Neuronal stem cell (in vitro differentiated cells): ENCODE results near the gene ANAPC15.

Source experiments
- DNase-seq: peaks from one replicate; pipeline ENCODE4 v3.0.0-alpha.2; 2013; ENCODE audit warnings: low spot score
- H2AFZ ChIP-seq: one replicate; pipeline ENCODE4 v1.6.1; 2013; ENCODE audit warnings: mild to moderate bottlenecking, low read length, inconsistent platforms
- H2AK5ac ChIP-seq: 2 replicates; pipeline ENCODE4 v1.6.1; 2013; ENCODE audit warnings: low read depth, mild to moderate bottlenecking, inconsistent platforms, low read length, moderate library complexity, mixed read lengths
- H2BK120ac ChIP-seq: 2 replicates; pipeline ENCODE4 v1.6.1; 2013; ENCODE audit warnings: low read depth, mild to moderate bottlenecking, inconsistent platforms, low read length, moderate library complexity, mixed read lengths
- H2BK12ac ChIP-seq: one replicate; pipeline ENCODE4 v1.6.1; 2013; ENCODE audit warnings: low read length, inconsistent platforms
- H2BK15ac ChIP-seq: 2 replicates; pipeline ENCODE4 v1.6.1; 2013; ENCODE audit warnings: mild to moderate bottlenecking, low read length, inconsistent platforms, mixed read lengths
- H2BK5ac ChIP-seq: one replicate; pipeline ENCODE4 v1.6.1; 2013; ENCODE audit warnings: inconsistent platforms, mild to moderate bottlenecking, low read length, moderate library complexity
- H3K14ac ChIP-seq: one replicate; pipeline ENCODE4 v1.6.1; 2013; ENCODE audit warnings: low read length, inconsistent platforms
- H3K18ac ChIP-seq: 2 replicates; pipeline ENCODE4 v1.6.1; 2013; ENCODE audit warnings: low read length, inconsistent platforms
- H3K23ac ChIP-seq: 2 replicates; pipeline ENCODE4 v1.6.1; 2013; ENCODE audit warnings: low read depth, mild to moderate bottlenecking, mixed read lengths, low read length, inconsistent platforms; ENCODE audit not compliant: poor library complexity
- H3K27ac ChIP-seq: replicated peaks from 3 replicates; pipeline ENCODE4 v1.5.1; 2013; ENCODE audit warnings: low read length, inconsistent platforms
- H3K27me3 ChIP-seq, 3 experiments: 2 replicates each; pipeline ENCODE4 v1.6.1; 2013; ENCODE audit warnings: low read length in 3 of 3, mild to moderate bottlenecking in 2 of 3, inconsistent platforms in 1 of 3, low read depth in 1 of 3, mixed read lengths in 1 of 3, moderate library complexity in 1 of 3; ENCODE audit not compliant: control insufficient read depth in 3 of 3, insufficient read depth in 3 of 3
- H3K36me3 ChIP-seq, 2 donors: replicated peaks in 1 of 2; 2 replicates each; pipeline ENCODE4 v1.6.1; 2013; ENCODE audit warnings: low read length in 2 of 2; ENCODE audit not compliant: control insufficient read depth in 2 of 2, insufficient read depth in 2 of 2
- H3K4ac ChIP-seq: 2 replicates; pipeline ENCODE4 v1.6.1; 2013; ENCODE audit warnings: inconsistent platforms, mild to moderate bottlenecking, low read length, moderate library complexity
- H3K4me1 ChIP-seq, 2 donors: 1 replicate in 1 of 2; 2 replicates in 1 of 2; pipeline ENCODE4 v1.6.1; 2013; ENCODE audit warnings: low read length in 2 of 2, low read depth in 1 of 2; ENCODE audit not compliant: control insufficient read depth in 2 of 2, insufficient read depth in 1 of 2
- H3K4me2 ChIP-seq: one replicate; pipeline ENCODE4 v1.6.1; 2013; ENCODE audit warnings: mild to moderate bottlenecking, low read length, inconsistent platforms; ENCODE audit not compliant: insufficient read depth, poor library complexity, severe bottlenecking
- H3K4me3 ChIP-seq, 2 donors: 2 replicates each; pipeline ENCODE4 v1.5.1; 2013; ENCODE audit warnings: low read length in 2 of 2, mild to moderate bottlenecking in 2 of 2, inconsistent platforms in 1 of 2, moderate library complexity in 1 of 2
- H3K79me1 ChIP-seq: one replicate; pipeline ENCODE4 v1.6.1; 2013; ENCODE audit warnings: low read depth, mild to moderate bottlenecking, inconsistent platforms, low read length, moderate library complexity
- H3K9ac ChIP-seq: one replicate; pipeline ENCODE4 v1.6.1; 2013; ENCODE audit warnings: mild to moderate bottlenecking, low read depth, low read length, inconsistent platforms; ENCODE audit not compliant: poor library complexity
- H3K9me3 ChIP-seq, 2 donors: replicated peaks in 1 of 2; 2 replicates each; pipeline versions ENCODE3 to v1.6.1; 2013; ENCODE audit warnings: low read length in 2 of 2, mild to moderate bottlenecking in 2 of 2, inconsistent platforms in 1 of 2, low read depth in 1 of 2, mixed read lengths in 1 of 2, moderate library complexity in 1 of 2; ENCODE audit not compliant: control insufficient read depth in 2 of 2, insufficient read depth in 1 of 2
- H4K8ac ChIP-seq: one replicate; pipeline ENCODE4 v1.6.1; 2013; ENCODE audit warnings: low read depth, mild to moderate bottlenecking, inconsistent platforms, low read length, moderate library complexity
- H4K91ac ChIP-seq: one replicate; pipeline ENCODE4 v1.6.1; 2013; ENCODE audit warnings: low read length, low read depth, mild to moderate bottlenecking, inconsistent platforms; ENCODE audit not compliant: poor library complexity
- WGBS, 2 donors: extraction: QIAGEN DNeasy Blood & Tissue Kit; methylation state at CpG; one replicate each; pipeline ENCODE4 v1.1.7; 2013; ENCODE audit warnings: missing lambda C conversion rate in 2 of 2, mixed read lengths in 1 of 2; ENCODE audit not compliant: insufficient read length in 2 of 2, insufficient replicate concordance in 1 of 2; ENCODE audit errors: extremely low coverage in 2 of 2; 5-methylcytosine and 5-hydroxymethylcytosine counted together

ANAPC15 gene

DNA sequence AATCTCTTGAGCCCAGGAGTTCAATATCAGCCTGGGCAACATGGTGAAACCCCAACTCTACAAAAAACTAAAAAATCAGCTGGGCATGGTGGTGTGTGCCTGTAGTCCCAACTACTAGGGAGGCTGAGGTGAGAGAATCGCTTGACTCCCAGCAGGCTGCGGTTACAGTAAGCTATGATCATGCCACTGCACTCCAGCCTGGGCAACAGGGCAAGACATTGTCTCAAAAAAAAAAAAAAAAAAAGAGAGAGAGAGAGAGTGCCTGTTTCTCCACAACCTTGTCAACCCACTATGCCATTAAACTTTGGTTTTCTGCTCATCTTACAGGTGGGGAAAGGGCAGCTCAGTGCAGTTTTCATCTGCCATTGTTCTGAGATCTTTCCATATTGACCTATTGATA, 28.2 kb upstream of the ANAPC15 start:
- WGBS, 2 donors = no CpG with 5 or more reads among the region's 2 CpGs
- H3K79me1 ChIP-seq = no peaks in the 10 kb centered on the region

DNA sequence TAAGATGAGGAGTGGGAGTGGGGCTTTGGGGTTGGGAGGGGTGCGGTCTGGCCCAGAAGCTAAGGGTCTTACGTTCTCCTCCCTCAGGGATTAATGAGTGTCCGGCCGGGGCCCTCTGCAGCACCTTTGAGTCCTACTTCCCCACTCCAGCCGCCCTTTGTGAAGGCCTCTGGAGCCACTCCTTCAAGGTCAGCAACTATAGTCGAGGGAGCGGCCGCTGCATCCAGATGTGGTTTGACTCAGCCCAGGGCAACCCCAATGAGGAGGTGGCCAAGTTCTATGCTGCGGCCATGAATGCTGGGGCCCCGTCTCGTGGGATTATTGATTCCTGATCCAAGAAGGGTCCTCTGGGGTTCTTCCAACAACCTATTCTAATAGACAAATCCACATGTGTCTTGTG, 27.0 kb upstream of the ANAPC15 start:
- H4K8ac ChIP-seq = no peak overlapping the region
- no peak overlapping the region for H2AFZ ChIP-seq
- no peak overlapping the region for H3K4ac ChIP-seq
- no peak overlapping the region for H3K4me3 ChIP-seq
- H3K4me2 ChIP-seq = no peak overlapping the region
- peaks cover 2% of the 10 kb centered on the region for H3K79me1 ChIP-seq
- H3K4me1 ChIP-seq = no peaks in the 10 kb centered on the region
- no peak overlapping the region for H2BK5ac ChIP-seq
- no peaks in the 10 kb centered on the region for H3K36me3 ChIP-seq
- no peak overlapping the region for H2BK12ac ChIP-seq
- H3K9ac ChIP-seq = no peak overlapping the region
- H3K27ac ChIP-seq = no peak overlapping the region
- H3K27me3 ChIP-seq = peaks cover 0 to 7% (median 2%) of the 10 kb centered on the region in 3 experiments
- DNase-seq = no peak
- H2BK120ac ChIP-seq = no peak overlapping the region
- H3K23ac ChIP-seq = no peak overlapping the region
- H3K9me3 ChIP-seq = no peaks in the 10 kb centered on the region
- H2AK5ac ChIP-seq = no peak overlapping the region
- H2BK15ac ChIP-seq = no peak overlapping the region
- no peak overlapping the region for H3K14ac ChIP-seq
- H3K18ac ChIP-seq = no peak overlapping the region
- H4K91ac ChIP-seq = no peak overlapping the region
- WGBS, 2 donors = no CpG with 5 or more reads among the region's 11 CpGs

More for the DNA sequence above, 28.2 kb upstream of the ANAPC15 start:
- Histone ChIP-seq H3K23ac (no peak overlapping the region), H2BK120ac (no peak overlapping the region), H3K9me3 (no peaks in the 10 kb centered on the region), H3K4ac (no peak overlapping the region), H3K27me3 (peaks cover 0 to 7% (median 2%) of the 10 kb centered on the region in 3 experiments), H2AK5ac (no peak overlapping the region), H3K4me3 (no peak overlapping the region), H3K27ac (no peak overlapping the region), H3K9ac (no peak overlapping the region), H3K36me3 (no peaks in the 10 kb centered on the region), H4K8ac (no peak overlapping the region), H3K4me2 (no peak overlapping the region), H3K18ac (no peak overlapping the region), H2BK12ac (no peak overlapping the region), H4K91ac (no peak overlapping the region), H2AFZ (no peak overlapping the region), H3K4me1 (no peaks in the 10 kb centered on the region), H2BK5ac (no peak overlapping the region), H3K14ac (no peak overlapping the region), H2BK15ac (no peak overlapping the region)
- DNase-seq = no peak

DNA sequence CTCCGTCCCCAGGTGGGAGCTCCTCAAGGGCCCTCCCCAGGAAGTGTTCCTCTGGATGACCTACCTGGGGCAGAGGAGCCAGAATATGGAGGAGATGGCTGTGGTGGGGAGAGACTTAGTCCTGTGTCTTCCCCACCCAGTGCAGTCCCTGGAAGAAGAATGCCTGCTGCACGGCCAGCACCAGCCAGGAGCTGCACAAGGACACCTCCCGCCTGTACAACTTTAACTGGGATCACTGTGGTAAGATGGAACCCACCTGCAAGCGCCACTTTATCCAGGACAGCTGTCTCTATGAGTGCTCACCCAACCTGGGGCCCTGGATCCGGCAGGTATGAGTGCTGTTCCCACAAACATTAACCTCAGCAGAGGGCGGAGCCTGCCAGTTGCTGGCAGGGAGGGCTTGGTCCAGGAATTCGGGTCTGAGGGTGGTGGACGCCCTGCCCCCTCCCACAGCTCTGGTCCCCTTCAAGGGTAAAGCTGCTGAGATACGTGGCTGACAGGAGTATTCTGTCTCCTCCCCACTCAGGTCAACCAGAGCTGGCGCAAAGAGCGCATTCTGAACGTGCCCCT, 26.4 kb upstream of the ANAPC15 start:
- no peak for DNase-seq
- Histone ChIP-seq H3K79me1 (peaks cover 2% of the 10 kb centered on the region), H3K9me3 (no peaks in the 10 kb centered on the region), H3K27me3 (peaks cover 0 to 7% (median 2%) of the 10 kb centered on the region in 3 experiments), H4K8ac (no peak overlapping the region), H2BK12ac (no peak overlapping the region), H3K23ac (no peak overlapping the region), H2AFZ (no peak overlapping the region), H3K4me2 (no peak overlapping the region), H3K27ac (no peak overlapping the region), H4K91ac (no peak overlapping the region), H3K4ac (no peak overlapping the region), H3K14ac (no peak overlapping the region), H3K36me3 (no peaks in the 10 kb centered on the region), H2BK120ac (no peak overlapping the region), H2BK15ac (no peak overlapping the region), H2BK5ac (no peak overlapping the region), H3K18ac (no peak overlapping the region), H3K9ac (no peak overlapping the region), H3K4me3 (no peak overlapping the region), H2AK5ac (no peak overlapping the region), H3K4me1 (no peaks in the 10 kb centered on the region)
- WGBS, 2 donors = no CpG with 5 or more reads among the region's 12 CpGs

DNA sequence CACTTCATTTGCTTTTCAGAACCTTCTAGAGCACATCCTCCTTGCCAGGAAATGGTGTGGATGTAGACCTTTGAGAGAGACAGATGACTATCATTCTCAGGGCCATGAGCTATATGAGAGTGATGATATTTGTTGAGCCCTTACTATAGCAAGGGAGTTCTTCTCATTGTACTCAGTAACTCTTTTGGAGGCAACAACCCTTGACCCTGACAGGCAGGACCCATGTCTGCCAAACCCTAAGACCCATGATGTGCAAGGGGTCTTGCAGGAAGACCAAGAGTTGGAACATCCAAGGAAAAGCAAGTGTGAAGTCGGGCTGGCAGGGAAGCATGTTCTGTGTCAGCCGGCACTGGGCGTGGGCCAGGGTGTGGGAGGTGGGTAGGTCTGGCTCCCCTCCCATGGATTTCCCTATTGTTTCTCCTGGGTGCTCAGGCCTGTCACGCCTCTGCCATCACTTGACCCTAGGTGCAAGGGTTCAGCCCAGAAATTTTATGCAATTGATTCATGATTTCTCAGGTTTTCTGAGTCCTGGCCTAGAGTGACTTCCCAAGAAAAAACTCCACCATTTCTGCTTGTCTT, 24.3 kb upstream of the ANAPC15 start:
- Histone ChIP-seq H3K9me3 (no peaks in the 10 kb centered on the region), H2BK5ac (no peak overlapping the region), H4K8ac (no peak overlapping the region), H3K23ac (no peak overlapping the region), H3K4me2 (no peak overlapping the region), H2BK15ac (no peak overlapping the region), H3K18ac (no peak overlapping the region), H4K91ac (no peak overlapping the region), H2BK12ac (no peak overlapping the region), H3K14ac (no peak overlapping the region), H3K27ac (no peak overlapping the region), H3K36me3 (no peaks in the 10 kb centered on the region), H3K9ac (no peak overlapping the region), H2AFZ (no peak overlapping the region), H3K4me3 (no peak overlapping the region), H3K4ac (no peak overlapping the region), H2AK5ac (no peak overlapping the region), H2BK120ac (no peak overlapping the region), H3K4me1 (no peaks in the 10 kb centered on the region), H3K27me3 (peaks cover 0 to 17% (median 4%) of the 10 kb centered on the region in 3 experiments), H3K79me1 (peaks cover 2% of the 10 kb centered on the region)
- no CpG with 5 or more reads among the region's 4 CpGs for WGBS, 2 donors
- no peak for DNase-seq
